Measurements from ENCODE around the gene KMT2E.

Gene KMT2E

GRCh38 chr7:105118612-105119600 lies 104.9 kb downstream of the KMT2E start:
- DNase-seq (ENCODE audit: extremely low read depth in 1 of 2, low read depth in 1 of 2), result no peak

- no peak for DNase-seq (ENCODE audit: extremely low read depth in 1 of 2, low read depth in 1 of 2)
Observed at GRCh38 chr7:105122619-105123018, 108.6 kb downstream of the KMT2E start.

DNA sequence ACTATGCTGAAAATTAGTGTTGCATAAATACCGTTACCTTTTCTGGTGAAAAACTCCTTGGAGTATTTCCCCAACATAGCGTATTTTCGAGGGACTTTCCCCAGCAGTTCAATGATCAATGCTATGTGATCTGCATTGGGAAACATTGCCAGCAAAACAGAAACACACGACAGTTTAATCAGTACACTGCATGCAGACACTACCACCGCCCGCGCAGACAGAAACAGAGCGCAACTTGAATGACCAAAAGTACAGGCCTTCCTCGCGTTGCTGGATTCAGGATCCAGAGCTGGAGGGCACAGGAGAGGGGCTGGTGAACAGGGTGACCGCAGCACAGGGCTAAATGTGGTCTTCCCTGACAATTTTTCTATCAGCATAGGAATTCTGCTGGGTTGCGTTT lies 111.7 kb downstream of the KMT2E start:
- DNase-seq (ENCODE audit: extremely low read depth in 1 of 2, low read depth in 1 of 2), result no peak

DNA sequence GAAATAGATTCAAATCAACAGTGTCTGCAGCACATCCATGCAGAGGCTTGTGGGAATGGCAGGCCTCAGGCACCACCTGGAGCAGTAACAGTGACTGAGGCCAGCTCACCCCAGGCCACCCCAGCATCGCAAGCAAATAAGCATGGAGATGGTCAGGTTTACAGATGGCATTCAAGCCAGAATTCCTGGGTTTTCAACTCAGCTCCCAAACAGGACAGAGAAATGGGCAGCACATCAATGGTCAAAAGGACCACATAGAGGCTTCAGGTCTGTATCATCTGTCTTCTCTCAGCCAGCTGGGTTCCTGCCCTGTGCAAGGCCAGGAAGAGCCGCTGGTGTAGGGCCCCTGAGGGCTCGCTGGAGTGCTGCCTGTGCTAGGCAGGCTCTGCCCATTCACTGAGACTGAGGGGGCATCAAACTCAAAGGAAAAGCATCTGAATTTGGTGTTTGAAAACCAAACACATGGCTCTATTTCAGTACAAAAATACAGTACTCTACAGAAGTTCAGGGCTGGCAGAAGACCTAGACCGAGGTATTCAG lies 112.5 kb downstream of the KMT2E start:
- DNase-seq (ENCODE audit: extremely low read depth in 1 of 2, low read depth in 1 of 2), result no peak

DNA sequence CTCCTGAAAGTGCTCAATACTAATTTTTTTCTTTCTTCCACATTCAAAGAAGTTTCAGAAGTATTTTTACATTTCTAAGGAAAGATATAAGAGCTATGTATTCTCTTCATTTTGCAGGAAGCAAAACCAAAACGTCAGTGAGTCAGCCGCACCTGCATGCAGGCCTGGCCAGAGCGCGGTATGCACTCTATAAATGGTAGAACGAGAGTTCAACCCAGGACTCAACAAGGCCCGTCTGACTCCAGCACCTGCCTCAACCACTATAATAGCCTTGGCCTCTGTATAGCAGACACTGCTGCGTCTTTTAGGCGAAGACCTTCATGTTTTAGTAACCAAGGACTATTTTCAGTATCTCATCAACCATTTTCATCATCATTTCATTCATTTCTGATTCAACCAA lies 113.2 kb downstream of the KMT2E start:
- no peak for DNase-seq (ENCODE audit: extremely low read depth in 1 of 2, low read depth in 1 of 2)

- no peak for DNase-seq (ENCODE audit: extremely low read depth in 1 of 2, low read depth in 1 of 2)
Observed at GRCh38 chr7:105130048-105130447, 116.0 kb downstream of the KMT2E start.

- DNase-seq (ENCODE audit: extremely low read depth in 1 of 2, low read depth in 1 of 2), result no peak
Observed at GRCh38 chr7:105130580-105130979, 116.6 kb downstream of the KMT2E start.

DNA sequence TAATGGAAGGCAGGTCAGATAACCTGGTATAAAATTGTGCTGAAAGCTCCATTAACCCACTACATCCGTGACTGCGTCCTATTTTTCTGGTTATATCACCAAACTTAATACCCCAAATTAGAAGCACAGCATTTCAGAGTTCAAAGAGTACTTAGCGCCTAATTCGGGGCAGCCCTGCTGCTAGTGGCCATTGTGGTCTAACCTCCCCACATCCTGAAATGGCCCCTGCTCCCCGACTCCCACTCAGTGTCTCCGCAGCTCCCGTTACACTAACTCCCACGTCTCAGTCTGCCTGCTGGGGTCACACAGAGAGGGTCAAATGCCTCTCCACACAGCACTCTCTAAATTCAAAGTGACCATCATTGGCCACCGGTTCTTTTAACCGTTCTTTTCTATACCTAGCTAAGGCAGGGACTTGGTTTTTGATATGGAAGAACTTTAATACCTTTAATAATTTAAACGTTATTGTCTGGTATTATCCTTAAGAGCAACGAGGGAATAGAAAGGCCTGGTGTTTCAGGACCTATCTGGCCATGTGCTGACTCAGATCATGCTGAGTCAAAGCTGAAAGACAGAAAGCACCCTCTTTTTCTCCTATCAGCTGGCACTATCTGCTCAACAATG lies 117.1 kb downstream of the KMT2E start:
- no peak for DNase-seq (ENCODE audit: extremely low read depth in 1 of 2, low read depth in 1 of 2)

- no peak for DNase-seq (ENCODE audit: extremely low read depth in 1 of 2, low read depth in 1 of 2)
Observed at GRCh38 chr7:105131890-105132289, 117.9 kb downstream of the KMT2E start.

DNA sequence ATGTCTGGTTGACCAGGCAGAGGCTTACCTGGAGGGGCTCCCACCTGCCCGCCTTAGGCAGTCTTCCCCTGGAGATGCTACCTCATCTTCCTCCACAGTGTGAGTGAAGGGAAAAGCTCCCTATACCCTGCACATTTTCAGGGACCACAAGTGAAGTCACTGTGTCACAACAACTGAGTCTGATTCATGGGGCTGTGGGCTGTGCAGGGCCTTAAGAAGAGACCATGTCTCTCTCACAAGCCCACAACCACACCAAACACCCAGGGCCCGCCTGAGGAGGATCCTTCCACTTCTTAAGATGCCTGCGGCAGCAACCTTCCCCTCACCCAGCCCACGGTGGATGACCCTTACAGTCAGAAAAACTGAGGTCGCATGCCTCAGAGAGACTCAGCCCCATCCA lies 118.3 kb downstream of the KMT2E start:
- no peak for DNase-seq (ENCODE audit: extremely low read depth in 1 of 2, low read depth in 1 of 2)

- no peak for DNase-seq (ENCODE audit: extremely low read depth in 1 of 2, low read depth in 1 of 2)
Observed at GRCh38 chr7:105132835-105133234, 118.8 kb downstream of the KMT2E start.

DNA sequence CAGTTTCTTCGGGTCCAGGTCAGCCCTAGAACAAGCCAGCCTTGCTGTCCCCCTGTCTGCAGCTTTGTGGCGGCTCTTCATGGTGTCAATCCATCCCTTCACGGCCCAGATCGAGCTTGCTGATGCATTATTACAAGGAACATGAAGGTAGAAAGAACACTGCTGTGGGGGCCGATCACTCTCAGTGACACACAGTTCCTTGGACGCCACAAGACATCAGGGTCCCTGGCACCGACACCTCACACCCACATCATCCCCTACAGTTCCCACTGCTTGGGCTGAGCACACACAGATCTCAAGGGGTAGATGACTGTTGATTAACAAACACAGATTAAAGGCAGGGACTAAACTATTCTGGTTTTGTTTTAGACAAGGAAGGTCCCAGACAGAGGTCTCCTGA lies 119.4 kb downstream of the KMT2E start:
- DNase-seq (ENCODE audit: extremely low read depth in 1 of 2, low read depth in 1 of 2), result no peak

GRCh38 chr7:105133986-105134655 lies 120.1 kb downstream of the KMT2E start:
- DNase-seq (ENCODE audit: extremely low read depth in 1 of 2, low read depth in 1 of 2), result no peak

- DNase-seq (ENCODE audit: extremely low read depth in 1 of 2, low read depth in 1 of 2), result no peak
Observed at GRCh38 chr7:105136221-105136620, 122.2 kb downstream of the KMT2E start.

- no peak for DNase-seq (ENCODE audit: extremely low read depth in 1 of 2, low read depth in 1 of 2)
Observed at GRCh38 chr7:105137898-105138297, 123.9 kb downstream of the KMT2E start.

DNA sequence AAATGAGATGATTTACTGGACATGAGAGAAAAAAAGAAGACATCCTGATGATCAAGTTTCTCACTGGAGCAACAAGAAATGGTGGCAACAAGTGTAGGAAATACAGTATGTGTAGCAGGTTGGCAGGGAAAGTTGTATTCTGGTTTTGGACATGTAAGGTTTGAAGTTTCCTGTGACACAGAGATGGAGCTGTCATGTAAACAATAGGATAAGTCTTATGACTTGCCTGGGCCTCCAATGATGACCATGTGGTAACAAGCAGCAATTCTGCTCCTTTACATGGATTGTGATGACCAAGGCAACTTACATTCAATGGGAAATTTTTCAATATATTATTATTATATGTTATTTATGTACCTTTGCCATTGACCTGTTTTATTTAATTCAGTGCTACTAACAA lies 125.4 kb downstream of the KMT2E start:
- no peak for DNase-seq (ENCODE audit: extremely low read depth in 1 of 2, low read depth in 1 of 2)

DNA sequence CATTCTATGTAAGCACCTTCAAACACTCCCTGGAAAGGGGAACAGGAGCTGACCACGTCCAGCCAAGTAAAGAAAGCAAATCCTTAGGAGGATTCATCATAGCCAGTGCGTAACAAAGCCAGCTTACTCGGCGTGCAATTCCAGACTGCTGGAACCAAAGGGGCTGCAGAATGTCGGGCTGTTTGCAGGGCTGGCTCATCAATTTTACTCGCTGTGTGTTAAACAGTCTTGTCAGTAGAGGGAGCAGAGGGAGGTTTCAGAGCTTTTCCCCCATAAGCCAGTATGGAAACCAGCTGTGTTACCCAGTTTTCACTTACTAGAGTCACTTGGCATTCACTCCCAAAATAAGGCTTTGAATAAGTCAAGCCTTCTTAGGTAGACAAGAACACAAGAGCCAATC lies 127.1 kb downstream of the KMT2E start:
- DNase-seq (ENCODE audit: extremely low read depth in 1 of 2, low read depth in 1 of 2), result no peak

DNA sequence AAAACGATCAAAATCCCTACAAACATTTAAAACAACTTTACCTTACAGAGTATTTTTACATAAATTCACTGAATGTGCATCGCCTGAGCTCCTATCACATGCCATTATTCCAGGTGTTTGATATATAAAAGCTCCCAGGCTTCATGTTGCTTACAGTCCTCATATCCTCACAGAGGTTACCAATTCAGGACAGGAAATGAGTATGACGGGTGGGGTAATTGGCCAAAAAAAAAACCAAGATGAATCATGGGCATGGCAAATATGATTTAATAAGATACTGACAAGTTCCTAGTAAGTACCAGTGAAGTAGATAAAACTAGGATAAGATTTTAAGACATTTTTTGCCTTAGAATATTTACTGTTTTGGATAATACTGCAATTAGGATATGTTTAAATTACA lies 135.8 kb downstream of the KMT2E start:
- DNase-seq (ENCODE audit: extremely low read depth in 1 of 2, low read depth in 1 of 2), result no peak

DNA sequence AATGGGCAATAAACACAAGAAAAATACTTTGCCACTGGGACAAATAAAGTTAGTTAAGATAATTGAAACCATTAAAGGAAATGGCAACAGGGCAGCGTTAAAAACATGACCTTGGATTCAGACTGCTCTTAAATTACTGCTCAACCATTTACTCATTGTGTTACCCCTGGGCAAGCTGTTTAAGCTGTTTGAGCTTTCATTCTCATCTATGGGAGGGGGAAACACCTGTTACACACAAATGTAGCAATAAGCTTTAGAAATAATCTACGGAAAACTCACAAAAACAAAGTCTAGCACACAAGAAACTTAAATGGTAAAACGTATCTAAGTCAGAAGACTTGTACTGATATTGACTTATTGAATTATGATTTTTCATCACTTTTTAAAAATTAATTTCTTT lies 137.1 kb downstream of the KMT2E start:
- DNase-seq (ENCODE audit: extremely low read depth in 1 of 2, low read depth in 1 of 2), result no peak

DNA sequence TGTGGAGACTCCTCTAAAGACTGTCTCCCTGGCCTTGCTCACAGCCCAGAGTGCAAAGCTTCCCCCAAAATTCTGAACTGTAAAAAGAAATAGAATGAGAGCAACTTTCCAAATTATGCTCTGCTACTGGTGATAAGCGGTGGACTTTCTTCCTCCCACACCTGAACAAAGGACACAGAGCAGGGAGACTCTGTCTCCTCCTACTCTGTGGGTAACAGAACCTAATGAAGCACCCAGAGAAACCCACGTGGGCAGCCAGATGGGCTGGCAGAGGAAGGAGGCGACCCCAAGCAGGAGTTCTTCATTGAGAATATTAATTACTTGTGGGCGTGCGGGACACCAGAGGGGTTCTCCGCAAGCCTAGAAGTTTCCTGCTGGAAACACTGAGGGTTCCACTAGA lies 139.5 kb downstream of the KMT2E start:
- no peak for DNase-seq (ENCODE audit: extremely low read depth in 1 of 2, low read depth in 1 of 2)

- no peak for DNase-seq (ENCODE audit: extremely low read depth in 1 of 2, low read depth in 1 of 2)
Observed at GRCh38 chr7:105154084-105154483, 140.1 kb downstream of the KMT2E start.
